GM12892 (cell line): ENCODE measurements around the gene GNA12.

Source experiments
- DNase-seq: peaks from one replicate; pipeline ENCODE4 v3.0.0; 2011; ENCODE audit not compliant: insufficient read length
- FAIRE-seq: peaks from 2 replicates; lab custom pipeline; 2011; peaks lifted over from hg19 to GRCh38; lab: Jason Lieb, UNC
- POLR2A ChIP-seq: IDR thresholded peaks from 2 replicates; pipeline ENCODE4 v1.6.1; 2011; ENCODE audit warnings: low read depth, low read length, control low read depth
- POLR2AphosphoS5 ChIP-seq: IDR thresholded peaks from 2 replicates; pipeline ENCODE4 v1.6.1; 2011; ENCODE audit warnings: low read depth, low read length, control low read depth
- TAF1 ChIP-seq: IDR thresholded peaks from 2 replicates; pipeline ENCODE4 v1.6.1; 2011; ENCODE audit warnings: low read depth, mild to moderate bottlenecking, control low read depth, low read length, borderline replicate concordance

GNA12 gene

GRCh38 chr7:2803755-2804154 is 40.4 kb downstream of the GNA12 start:
- no peak for FAIRE-seq
- TF ChIP-seq POLR2A (no peak), POLR2AphosphoS5 (no peak), TAF1 (no peak)
- no peak for DNase-seq

- no peak for DNase-seq
- no peak for FAIRE-seq
- no peak for TF ChIP-seq POLR2A
- no peak for TF ChIP-seq POLR2AphosphoS5
- no peak for TF ChIP-seq TAF1
Measured at GRCh38 chr7:2803342-2803692, 40.8 kb downstream of the GNA12 start.

- no peak for FAIRE-seq
- TF ChIP-seq TAF1 (no peak), POLR2AphosphoS5 (no peak), POLR2A (no peak)
- no peak for DNase-seq
Measured at GRCh38 chr7:2802504-2803341, 41.4 kb downstream of the GNA12 start.

GRCh38 chr7:2802101-2802500 is 42.0 kb downstream of the GNA12 start:
- no peak for FAIRE-seq
- TF ChIP-seq POLR2AphosphoS5 (no peak), POLR2A (no peak), TAF1 (no peak)
- DNase-seq, result no peak

- FAIRE-seq (no peak), DNase-seq (no peak)
- TF ChIP-seq TAF1 (no peak), POLR2AphosphoS5 (no peak), POLR2A (no peak)
Measured at GRCh38 chr7:2800931-2801688, 43.0 kb downstream of the GNA12 start.

GRCh38 chr7:2800220-2800930 is 43.7 kb downstream of the GNA12 start:
- DNase-seq (no peak), FAIRE-seq (no peak)
- no peak for TF ChIP-seq POLR2A
- no peak for TF ChIP-seq TAF1
- no peak for TF ChIP-seq POLR2AphosphoS5

GRCh38 chr7:2799253-2799652 is 44.9 kb downstream of the GNA12 start:
- TF ChIP-seq TAF1 (no peak), POLR2AphosphoS5 (no peak), POLR2A (no peak)
- no peak for FAIRE-seq

GRCh38 chr7:2798669-2799068 is 45.4 kb downstream of the GNA12 start:
- no peak for TF ChIP-seq TAF1
- TF ChIP-seq POLR2A, result no peak
- no peak for TF ChIP-seq POLR2AphosphoS5
- DNase-seq (no peak), FAIRE-seq (no peak)

More at GRCh38 chr7:2799253-2799652, 44.9 kb downstream of the GNA12 start:
- DNase-seq, result no peak

GRCh38 chr7:2796358-2797352 is 47.5 kb downstream of the GNA12 start:
- TF ChIP-seq POLR2A, result no peak
- TF ChIP-seq TAF1, result no peak
- TF ChIP-seq POLR2AphosphoS5, result no peak
- no peak for FAIRE-seq
- no peak for DNase-seq

GRCh38 chr7:2795906-2796305 is 48.2 kb downstream of the GNA12 start:
- no peak for FAIRE-seq
- DNase-seq, result no peak
- no peak for TF ChIP-seq POLR2AphosphoS5
- no peak for TF ChIP-seq TAF1
- no peak for TF ChIP-seq POLR2A
